HepG2 (cell line): ENCODE data around the gene PPP1R1B. TPM values are rescaled to one million over a fixed set of nuclear protein-coding genes. Genes with fewer than 3 reads are reported as not detected.

ENCODE experiments used
- CEBPG ChIP-seq: IDR thresholded peaks from 2 replicates; pipeline ENCODE4 v1.6.1; 2016
- ELF1 ChIP-seq: sonication (generic); formaldehyde crosslinking; IDR thresholded peaks from 2 replicates; pipeline ENCODE4 v1.4.0; 2020; ENCODE audit warnings: missing genetic modification reagents
- FOSL2 ChIP-seq: sonication (generic); formaldehyde crosslinking; IDR thresholded peaks from 2 replicates; pipeline ENCODE4 v1.4.0; 2020; ENCODE audit warnings: missing genetic modification reagents
- FOXP1 ChIP-seq, 2 experiments: fragments of 450-650 bp in 1 of 2; IDR thresholded peaks; 2 replicates each; pipeline ENCODE4 v1.6.1; 2017 to 2018; ENCODE audit warnings: antibody characterized with exemption in 1 of 2
- NFE2 ChIP-seq: sonication (generic); formaldehyde crosslinking; IDR thresholded peaks from 2 replicates; pipeline ENCODE4 v1.4.0; 2020; ENCODE audit warnings: missing genetic modification reagents
- SALL1 ChIP-seq: sonication (generic); formaldehyde crosslinking; IDR thresholded peaks from 2 replicates; pipeline ENCODE4 v1.8.0; 2022; ENCODE audit warnings: mild to moderate bottlenecking, missing genetic modification reagents
- SYNCRIP ChIP-seq: fragments of 200-400 bp; formaldehyde crosslinking; IDR thresholded peaks from 2 replicates; pipeline ENCODE4 v1.6.1; 2018; ENCODE audit warnings: mild to moderate bottlenecking, low read depth, low read length; ENCODE audit not compliant: insufficient read depth
- ZFX ChIP-seq: sonication (generic); formaldehyde crosslinking; IDR thresholded peaks from 2 replicates; pipeline ENCODE4 v1.4.0; 2020; ENCODE audit warnings: mild to moderate bottlenecking, low read depth, missing genetic modification reagents, moderate library complexity
- ZNF839 ChIP-seq: sonication (generic); formaldehyde crosslinking; IDR thresholded peaks from 2 replicates; pipeline ENCODE4 v1.4.0; 2020; ENCODE audit warnings: missing genetic modification reagents, mild to moderate bottlenecking, borderline replicate concordance
- polyA plus RNA-seq, 8 experiments: library from polyadenylated mRNA; depleted of rRNA in 3 of 8; stranded (reverse) in 7 of 8; unstranded in 1 of 8; fragments of >200 nt; fragmentation: Illumina TruSeq in 4 of 8; extraction: Trizol in 4 of 8; gene quantifications; 2 replicates each; pipeline versions ENCODE4 v1.2.1 to v1.2.3, GENCODE V29; 2011 to 2016; ENCODE audit warnings: low read depth in 4 of 8, missing spikeins in 1 of 8, mixed read lengths in 1 of 8; ENCODE audit not compliant: insufficient read depth in 1 of 8
- total RNA-seq, 5 experiments: library from RNA; depleted of rRNA; stranded (reverse); fragments of >200 nt; fragmentation: Illumina TruSeq; extraction: Trizol; gene quantifications; 2 replicates each; pipeline ENCODE4 v1.2.3, GENCODE V29; 2016; ENCODE audit warnings: low read depth in 1 of 5
- TF ChIP-seq, protein P1 (sequence below): sonication (generic); formaldehyde crosslinking; IDR thresholded peaks from 2 replicates; pipeline ENCODE4 v1.8.1; 2022; ENCODE audit warnings: low read depth, mild to moderate bottlenecking, missing genetic modification reagents
- TF ChIP-seq, protein P2 (sequence below): sonication (generic); formaldehyde crosslinking; conservative IDR thresholded peaks from 2 replicates; pipeline ENCODE4 v1.8.0; 2022; ENCODE audit warnings: missing genetic modification reagents
- TF ChIP-seq, protein P3 (sequence below): IDR thresholded peaks from 2 replicates; pipeline ENCODE4 v1.6.1; 2016; ENCODE audit warnings: low read depth, control low read depth
- TF ChIP-seq, protein P4 (sequence below): sonication (generic); formaldehyde crosslinking; IDR thresholded peaks from 2 replicates; pipeline ENCODE4 v1.5.1; 2020; ENCODE audit warnings: missing genetic modification reagents, mild to moderate bottlenecking, borderline replicate concordance
- TF ChIP-seq, protein P5 (sequence below): IDR thresholded peaks from 2 replicates; pipeline ENCODE4 v1.4.0; 2020; ENCODE audit warnings: mild to moderate bottlenecking, missing genetic modification reagents
- TF ChIP-seq, protein P6 (sequence below): IDR thresholded peaks from 2 replicates; pipeline ENCODE4 v1.6.1; 2016; ENCODE audit warnings: control low read depth

The PPP1R1B gene
- total and polyA plus RNA-seq, 2 of the 13 experiments (the other 11 are each of a cell fraction or from before 2014, with no cell fraction given), result 0.08 TPM; not detected in 1

DNA sequence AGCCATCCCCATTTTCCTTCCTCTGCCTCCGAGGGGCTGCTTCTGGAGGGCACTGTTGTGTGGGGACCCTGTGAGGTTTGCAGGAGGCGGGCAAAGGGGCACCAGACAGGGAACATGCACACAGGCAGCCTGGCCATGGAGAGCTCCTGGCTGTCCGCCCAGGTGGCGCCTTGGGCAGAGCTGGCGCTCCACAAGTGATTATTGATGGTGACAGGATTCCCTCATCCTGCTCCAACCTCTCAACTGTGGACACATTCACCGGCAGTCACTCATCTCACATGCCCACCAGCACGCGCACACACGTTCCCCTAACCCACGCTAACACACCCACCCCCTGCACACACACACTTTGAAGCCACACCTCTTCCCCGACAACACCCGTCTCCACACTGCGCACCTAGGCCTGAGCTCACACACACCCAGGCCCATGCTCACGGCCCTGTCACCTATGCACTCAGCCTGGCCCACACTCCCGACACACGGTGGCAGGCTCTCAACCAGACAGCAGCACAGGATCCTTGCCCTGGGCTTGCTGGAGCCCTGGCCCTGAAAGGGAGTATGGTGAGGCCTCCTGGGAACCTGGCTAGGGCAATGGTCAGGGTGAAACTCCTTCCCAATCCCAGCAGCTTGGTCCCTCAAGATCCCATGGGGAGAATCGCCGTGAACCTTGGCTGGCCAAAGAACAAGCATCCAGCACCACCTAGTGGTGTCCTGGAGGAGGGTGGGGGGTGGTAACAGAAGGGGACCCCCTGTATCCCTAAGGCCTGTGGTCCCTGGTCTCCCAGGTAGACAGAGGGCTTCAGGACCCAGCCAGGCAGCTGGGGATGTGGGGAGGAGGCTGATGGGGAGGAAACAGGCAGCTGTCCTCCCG, 45.1 kb downstream of the PPP1R1B start (continued):
- peak; percentile 96 for TF ChIP-seq ZFX
- peak; percentile 31 for TF ChIP-seq FOSL2 (CRISPR knock-in tag)
- TF ChIP-seq, protein P1, sequence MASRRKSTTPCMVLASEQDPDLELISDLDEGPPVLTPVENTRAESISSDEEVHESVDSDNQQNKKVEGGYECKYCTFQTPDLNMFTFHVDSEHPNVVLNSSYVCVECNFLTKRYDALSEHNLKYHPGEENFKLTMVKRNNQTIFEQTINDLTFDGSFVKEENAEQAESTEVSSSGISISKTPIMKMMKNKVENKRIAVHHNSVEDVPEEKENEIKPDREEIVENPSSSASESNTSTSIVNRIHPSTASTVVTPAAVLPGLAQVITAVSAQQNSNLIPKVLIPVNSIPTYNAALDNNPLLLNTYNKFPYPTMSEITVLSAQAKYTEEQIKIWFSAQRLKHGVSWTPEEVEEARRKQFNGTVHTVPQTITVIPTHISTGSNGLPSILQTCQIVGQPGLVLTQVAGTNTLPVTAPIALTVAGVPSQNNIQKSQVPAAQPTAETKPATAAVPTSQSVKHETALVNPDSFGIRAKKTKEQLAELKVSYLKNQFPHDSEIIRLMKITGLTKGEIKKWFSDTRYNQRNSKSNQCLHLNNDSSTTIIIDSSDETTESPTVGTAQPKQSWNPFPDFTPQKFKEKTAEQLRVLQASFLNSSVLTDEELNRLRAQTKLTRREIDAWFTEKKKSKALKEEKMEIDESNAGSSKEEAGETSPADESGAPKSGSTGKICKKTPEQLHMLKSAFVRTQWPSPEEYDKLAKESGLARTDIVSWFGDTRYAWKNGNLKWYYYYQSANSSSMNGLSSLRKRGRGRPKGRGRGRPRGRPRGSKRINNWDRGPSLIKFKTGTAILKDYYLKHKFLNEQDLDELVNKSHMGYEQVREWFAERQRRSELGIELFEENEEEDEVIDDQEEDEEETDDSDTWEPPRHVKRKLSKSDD (CRISPR knock-in tag), result no peak
- TF ChIP-seq ZNF839 (CRISPR knock-in tag), result peak; percentile 62; the same call in 1 of the 2 replicates
- peak; percentile 38; the same call in 1 of the 2 replicates for TF ChIP-seq ELF1 (CRISPR knock-in tag)
- no peak for TF ChIP-seq NFE2 (CRISPR knock-in tag)
- TF ChIP-seq, protein P2, sequence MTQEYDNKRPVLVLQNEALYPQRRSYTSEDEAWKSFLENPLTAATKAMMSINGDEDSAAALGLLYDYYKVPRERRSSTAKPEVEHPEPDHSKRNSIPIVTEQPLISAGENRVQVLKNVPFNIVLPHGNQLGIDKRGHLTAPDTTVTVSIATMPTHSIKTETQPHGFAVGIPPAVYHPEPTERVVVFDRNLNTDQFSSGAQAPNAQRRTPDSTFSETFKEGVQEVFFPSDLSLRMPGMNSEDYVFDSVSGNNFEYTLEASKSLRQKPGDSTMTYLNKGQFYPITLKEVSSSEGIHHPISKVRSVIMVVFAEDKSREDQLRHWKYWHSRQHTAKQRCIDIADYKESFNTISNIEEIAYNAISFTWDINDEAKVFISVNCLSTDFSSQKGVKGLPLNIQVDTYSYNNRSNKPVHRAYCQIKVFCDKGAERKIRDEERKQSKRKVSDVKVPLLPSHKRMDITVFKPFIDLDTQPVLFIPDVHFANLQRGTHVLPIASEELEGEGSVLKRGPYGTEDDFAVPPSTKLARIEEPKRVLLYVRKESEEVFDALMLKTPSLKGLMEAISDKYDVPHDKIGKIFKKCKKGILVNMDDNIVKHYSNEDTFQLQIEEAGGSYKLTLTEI, result no peak
- peak; percentile 70; the same call in 1 of the 2 replicates for TF ChIP-seq SALL1 (CRISPR knock-in tag)
- no peak for TF ChIP-seq CEBPG (CRISPR knock-in tag)
- TF ChIP-seq, protein P3, sequence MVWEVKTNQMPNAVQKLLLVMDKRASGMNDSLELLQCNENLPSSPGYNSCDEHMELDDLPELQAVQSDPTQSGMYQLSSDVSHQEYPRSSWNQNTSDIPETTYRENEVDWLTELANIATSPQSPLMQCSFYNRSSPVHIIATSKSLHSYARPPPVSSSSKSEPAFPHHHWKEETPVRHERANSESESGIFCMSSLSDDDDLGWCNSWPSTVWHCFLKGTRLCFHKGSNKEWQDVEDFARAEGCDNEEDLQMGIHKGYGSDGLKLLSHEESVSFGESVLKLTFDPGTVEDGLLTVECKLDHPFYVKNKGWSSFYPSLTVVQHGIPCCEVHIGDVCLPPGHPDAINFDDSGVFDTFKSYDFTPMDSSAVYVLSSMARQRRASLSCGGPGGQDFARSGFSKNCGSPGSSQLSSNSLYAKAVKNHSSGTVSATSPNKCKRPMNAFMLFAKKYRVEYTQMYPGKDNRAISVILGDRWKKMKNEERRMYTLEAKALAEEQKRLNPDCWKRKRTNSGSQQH (CRISPR knock-in tag), result peak; percentile 95
- TF ChIP-seq, protein P4, sequence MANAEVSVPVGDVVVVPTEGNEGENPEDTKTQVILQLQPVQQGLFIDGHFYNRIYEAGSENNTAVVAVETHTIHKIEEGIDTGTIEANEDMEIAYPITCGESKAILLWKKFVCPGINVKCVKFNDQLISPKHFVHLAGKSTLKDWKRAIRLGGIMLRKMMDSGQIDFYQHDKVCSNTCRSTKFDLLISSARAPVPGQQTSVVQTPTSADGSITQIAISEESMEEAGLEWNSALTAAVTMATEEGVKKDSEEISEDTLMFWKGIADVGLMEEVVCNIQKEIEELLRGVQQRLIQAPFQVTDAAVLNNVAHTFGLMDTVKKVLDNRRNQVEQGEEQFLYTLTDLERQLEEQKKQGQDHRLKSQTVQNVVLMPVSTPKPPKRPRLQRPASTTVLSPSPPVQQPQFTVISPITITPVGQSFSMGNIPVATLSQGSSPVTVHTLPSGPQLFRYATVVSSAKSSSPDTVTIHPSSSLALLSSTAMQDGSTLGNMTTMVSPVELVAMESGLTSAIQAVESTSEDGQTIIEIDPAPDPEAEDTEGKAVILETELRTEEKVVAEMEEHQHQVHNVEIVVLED (CRISPR knock-in tag), result 0 out of 2 replicates have a peak, but pooled peaks have one; percentile 41
- TF ChIP-seq, protein P5, sequence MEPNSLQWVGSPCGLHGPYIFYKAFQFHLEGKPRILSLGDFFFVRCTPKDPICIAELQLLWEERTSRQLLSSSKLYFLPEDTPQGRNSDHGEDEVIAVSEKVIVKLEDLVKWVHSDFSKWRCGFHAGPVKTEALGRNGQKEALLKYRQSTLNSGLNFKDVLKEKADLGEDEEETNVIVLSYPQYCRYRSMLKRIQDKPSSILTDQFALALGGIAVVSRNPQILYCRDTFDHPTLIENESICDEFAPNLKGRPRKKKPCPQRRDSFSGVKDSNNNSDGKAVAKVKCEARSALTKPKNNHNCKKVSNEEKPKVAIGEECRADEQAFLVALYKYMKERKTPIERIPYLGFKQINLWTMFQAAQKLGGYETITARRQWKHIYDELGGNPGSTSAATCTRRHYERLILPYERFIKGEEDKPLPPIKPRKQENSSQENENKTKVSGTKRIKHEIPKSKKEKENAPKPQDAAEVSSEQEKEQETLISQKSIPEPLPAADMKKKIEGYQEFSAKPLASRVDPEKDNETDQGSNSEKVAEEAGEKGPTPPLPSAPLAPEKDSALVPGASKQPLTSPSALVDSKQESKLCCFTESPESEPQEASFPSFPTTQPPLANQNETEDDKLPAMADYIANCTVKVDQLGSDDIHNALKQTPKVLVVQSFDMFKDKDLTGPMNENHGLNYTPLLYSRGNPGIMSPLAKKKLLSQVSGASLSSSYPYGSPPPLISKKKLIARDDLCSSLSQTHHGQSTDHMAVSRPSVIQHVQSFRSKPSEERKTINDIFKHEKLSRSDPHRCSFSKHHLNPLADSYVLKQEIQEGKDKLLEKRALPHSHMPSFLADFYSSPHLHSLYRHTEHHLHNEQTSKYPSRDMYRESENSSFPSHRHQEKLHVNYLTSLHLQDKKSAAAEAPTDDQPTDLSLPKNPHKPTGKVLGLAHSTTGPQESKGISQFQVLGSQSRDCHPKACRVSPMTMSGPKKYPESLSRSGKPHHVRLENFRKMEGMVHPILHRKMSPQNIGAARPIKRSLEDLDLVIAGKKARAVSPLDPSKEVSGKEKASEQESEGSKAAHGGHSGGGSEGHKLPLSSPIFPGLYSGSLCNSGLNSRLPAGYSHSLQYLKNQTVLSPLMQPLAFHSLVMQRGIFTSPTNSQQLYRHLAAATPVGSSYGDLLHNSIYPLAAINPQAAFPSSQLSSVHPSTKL, result no peak
- no peak for TF ChIP-seq FOXP1 (IDR thresholded peaks at IDR 0.05)
- no peak for TF ChIP-seq FOXP1 (CRISPR knock-in tag; IDR thresholded peaks at IDR 0.05)
- no peak for TF ChIP-seq SYNCRIP
- TF ChIP-seq, protein P6, sequence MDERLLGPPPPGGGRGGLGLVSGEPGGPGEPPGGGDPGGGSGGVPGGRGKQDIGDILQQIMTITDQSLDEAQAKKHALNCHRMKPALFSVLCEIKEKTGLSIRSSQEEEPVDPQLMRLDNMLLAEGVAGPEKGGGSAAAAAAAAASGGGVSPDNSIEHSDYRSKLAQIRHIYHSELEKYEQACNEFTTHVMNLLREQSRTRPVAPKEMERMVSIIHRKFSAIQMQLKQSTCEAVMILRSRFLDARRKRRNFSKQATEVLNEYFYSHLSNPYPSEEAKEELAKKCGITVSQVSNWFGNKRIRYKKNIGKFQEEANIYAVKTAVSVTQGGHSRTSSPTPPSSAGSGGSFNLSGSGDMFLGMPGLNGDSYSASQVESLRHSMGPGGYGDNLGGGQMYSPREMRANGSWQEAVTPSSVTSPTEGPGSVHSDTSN (CRISPR knock-in tag), result no peak
